Choroid plexus epithelial cell (primary cell): ENCODE measurements around the gene LMTK3.

Experiments used
- DNase-seq: peaks from one replicate; pipeline ENCODE4 v3.0.0-alpha.2; 2010; ENCODE audit warnings: low read depth
- H3K4me3 ChIP-seq: 2 replicates; pipeline ENCODE4 v1.5.1; 2011; ENCODE audit warnings: low read depth, mild to moderate bottlenecking, control low read depth, low read length, moderate library complexity
- CTCF ChIP-seq: conservative IDR thresholded peaks from 2 replicates; pipeline ENCODE4 v1.5.1; 2011; ENCODE audit warnings: low read depth, mild to moderate bottlenecking, control low read depth, inconsistent platforms, low read length, moderate library complexity

Gene LMTK3

GRCh38 chr19:48554385-48555091 is 42.9 kb upstream of the LMTK3 start:
- no peak for DNase-seq
- TF ChIP-seq CTCF, result no peak

GRCh38 chr19:48553676-48554384 is 42.2 kb upstream of the LMTK3 start:
- H3K4me3 ChIP-seq, result no peak overlapping the region
- TF ChIP-seq CTCF, result no peak
- peak; percentile 65 for DNase-seq

More at GRCh38 chr19:48554385-48555091, 42.9 kb upstream of the LMTK3 start:
- H3K4me3 ChIP-seq, result no peak overlapping the region

- no peak for DNase-seq
- no peak overlapping the region for H3K4me3 ChIP-seq
- no peak for TF ChIP-seq CTCF
Observed at GRCh38 chr19:48552406-48553322, 41.0 kb upstream of the LMTK3 start.

- no peak for DNase-seq
- H3K4me3 ChIP-seq, result no peak within 1 kb of the TSS
- no peak for TF ChIP-seq CTCF
Observed at GRCh38 chr19:48551437-48552302, 40.0 kb upstream of the LMTK3 start, which contains the start of gene SULT2B1. Gene SULT2B1 (plus strand): TSS chr19:48552172. CDS start chr19:48552253, 81 bp downstream.

GRCh38 chr19:48549380-48549779 is 37.7 kb upstream of the LMTK3 start:
- no peak overlapping the region for H3K4me3 ChIP-seq
- DNase-seq, result no peak
- TF ChIP-seq CTCF, result no peak
